Ishikawa (cell line): Measurements from ENCODE around the gene CARD14.

ENCODE experiments used
- CEBPB ChIP-seq: IDR thresholded peaks from 2 replicates; pipeline ENCODE4 v1.6.1; 2012
- CREB1 ChIP-seq: IDR thresholded peaks from 2 replicates; pipeline ENCODE4 v1.6.1; 2012; ENCODE audit warnings: low read depth
- EGR1 ChIP-seq: IDR thresholded peaks from 2 replicates; pipeline ENCODE4 v1.6.1; 2012
- EP300 ChIP-seq: IDR thresholded peaks from 2 replicates; pipeline ENCODE4 v1.6.1; 2012; ENCODE audit warnings: borderline replicate concordance
- MAX ChIP-seq: IDR thresholded peaks from 2 replicates; pipeline ENCODE4 v1.6.1; 2012
- NFIC ChIP-seq: IDR thresholded peaks from 2 replicates; pipeline ENCODE4 v1.6.1; 2012
- RAD21 ChIP-seq: IDR thresholded peaks from 2 replicates; pipeline ENCODE4 v1.6.1; 2012; ENCODE audit warnings: low read depth
- REST ChIP-seq: IDR thresholded peaks from 2 replicates; pipeline ENCODE4 v1.6.1; 2012; ENCODE audit warnings: low read depth, mild to moderate bottlenecking
- TAF1 ChIP-seq: IDR thresholded peaks from 2 replicates; pipeline ENCODE4 v1.6.1; 2012; ENCODE audit warnings: low read depth, mild to moderate bottlenecking
- TCF12 ChIP-seq: IDR thresholded peaks from 2 replicates; pipeline ENCODE4 v1.6.1; 2012; ENCODE audit warnings: low read depth
- TEAD4 ChIP-seq: IDR thresholded peaks from 2 replicates; pipeline ENCODE4 v1.6.1; 2012
- YY1 ChIP-seq: IDR thresholded peaks from 2 replicates; pipeline ENCODE4 v1.6.1; 2012; ENCODE audit warnings: low read depth

- TF ChIP-seq CREB1 (no peak), EP300 (no peak), NFIC (no peak), REST (no peak), YY1 (no peak), RAD21 (no peak), TCF12 (no peak), MAX (no peak), CEBPB (no peak), TAF1 (no peak), EGR1 (no peak), TEAD4 (no peak)
These were observed 14.5 kb downstream of the CARD14 start for GRCh38 chr17:80184423-80184714.
